ENCODE results near the gene C16orf87. TPM values are rescaled to one million over a fixed set of nuclear protein-coding genes. Genes with fewer than 3 reads are reported as not detected.
A peak's percentile ranks its signal among the peaks of the same experiment; 100 is the strongest.
"Not testable (repeated sequence)": the region's sequence is repeated elsewhere in the genome, so short reads cannot be mapped to it uniquely, and the experiment has no call there.

Gene C16orf87
- total RNA-seq, 1 donor from 2014 or later = 33.6 TPM

- DNase-seq (ENCODE audit: low read depth) = peak; percentile 40
Measured at GRCh38 chr16:46801428-46802049, 29.4 kb downstream of the C16orf87 start.

GRCh38 chr16:46800494-46800893 lies 30.5 kb downstream of the C16orf87 start:
- DNase-seq (ENCODE audit: low read depth) = no peak

GRCh38 chr16:46797501-46797900 lies 33.5 kb downstream of the C16orf87 start:
- no peak for DNase-seq (ENCODE audit: low read depth)

- DNase-seq (ENCODE audit: low read depth) = no peak
Measured at GRCh38 chr16:46796764-46797269, 34.2 kb downstream of the C16orf87 start.

- DNase-seq (ENCODE audit: low read depth) = no peak
Measured at GRCh38 chr16:46793841-46794240, 37.1 kb downstream of the C16orf87 start.

GRCh38 chr16:46790599-46791270 lies 40.2 kb downstream of the C16orf87 start:
- no peak for DNase-seq (ENCODE audit: low read depth)

- DNase-seq (ENCODE audit: low read depth) = no peak
Measured at GRCh38 chr16:46789499-46790414, 41.2 kb downstream of the C16orf87 start.

GRCh38 chr16:46788891-46789474 lies 42.0 kb downstream of the C16orf87 start:
- no peak for DNase-seq (ENCODE audit: low read depth)

- no peak for DNase-seq (ENCODE audit: low read depth)
Measured at GRCh38 chr16:46787909-46788308, 43.1 kb downstream of the C16orf87 start.

GRCh38 chr16:46785076-46785845 lies 45.7 kb downstream of the C16orf87 start:
- DNase-seq (ENCODE audit: low read depth) = no peak

GRCh38 chr16:46784569-46784968 lies 46.4 kb downstream of the C16orf87 start:
- not testable (repeated sequence) for DNase-seq (ENCODE audit: low read depth)

GRCh38 chr16:46783800-46784199 lies 47.2 kb downstream of the C16orf87 start:
- DNase-seq (ENCODE audit: low read depth) = no peak

- DNase-seq (ENCODE audit: low read depth) = no peak
Measured at GRCh38 chr16:46782320-46782719, 48.7 kb downstream of the C16orf87 start.

- no peak for DNase-seq (ENCODE audit: low read depth)
Measured at GRCh38 chr16:46777804-46778203, 53.2 kb downstream of the C16orf87 start.

- DNase-seq (ENCODE audit: low read depth) = no peak
Measured at GRCh38 chr16:46775214-46775613, 55.8 kb downstream of the C16orf87 start.

- DNase-seq (ENCODE audit: low read depth) = no peak
Measured at GRCh38 chr16:46774743-46775177, 56.2 kb downstream of the C16orf87 start.

- DNase-seq (ENCODE audit: low read depth) = no peak
Measured at GRCh38 chr16:46772463-46772862, 58.5 kb downstream of the C16orf87 start.

GRCh38 chr16:46768809-46769208 lies 62.2 kb downstream of the C16orf87 start:
- peak; percentile 43 for DNase-seq (ENCODE audit: low read depth)

- DNase-seq (ENCODE audit: low read depth) = peak; percentile 88
Measured at GRCh38 chr16:46765050-46765449, 65.9 kb downstream of the C16orf87 start.

GRCh38 chr16:46763147-46763546 lies 67.8 kb downstream of the C16orf87 start:
- peak; percentile 85 for DNase-seq (ENCODE audit: low read depth)
